Measurements from ENCODE around the gene CALML6. TPM values are rescaled to one million over a fixed set of nuclear protein-coding genes. Genes with fewer than 3 reads are reported as not detected.
A peak's percentile ranks its signal among the peaks of the same experiment; 100 is the strongest.
"Not testable (repeated sequence)": the region's sequence is repeated elsewhere in the genome, so short reads cannot be mapped to it uniquely, and the experiment has no call there.

Gene CALML6
- total RNA-seq, 1 donor from 2014 or later = 2.3 TPM

GRCh38 chr1:1880617-1881312 lies 34.3 kb upstream of the CALML6 start:
- no peak for TF ChIP-seq CTCF (IDR thresholded peaks at IDR 0.05)
- no peak for DNase-seq (ENCODE audit: low spot score)
- peaks cover 6% of the 10 kb centered on the region for H3K36me3 Mint-ChIP-seq (ENCODE audit: low read depth)
- H3K9me3 Mint-ChIP-seq (ENCODE audit: low read depth) = no peaks in the 10 kb centered on the region
- peaks cover 73% of the 10 kb centered on the region for H3K4me1 Mint-ChIP-seq (ENCODE audit: low read depth)
- no peaks in the 10 kb centered on the region for H3K27me3 Mint-ChIP-seq (ENCODE audit: low read depth)
- H3K27ac Mint-ChIP-seq (ENCODE audit: unreplicated experiment) = peak overlapping the region; percentile 80
- no peak overlapping the region for H3K4me3 Mint-ChIP-seq (ENCODE audit: unreplicated experiment)

- no peak overlapping the region for H3K4me3 Mint-ChIP-seq (ENCODE audit: unreplicated experiment)
- H3K9me3 Mint-ChIP-seq (ENCODE audit: low read depth) = no peaks in the 10 kb centered on the region
- H3K27me3 Mint-ChIP-seq (ENCODE audit: low read depth) = no peaks in the 10 kb centered on the region
- peaks cover 69% of the 10 kb centered on the region for H3K4me1 Mint-ChIP-seq (ENCODE audit: low read depth)
- TF ChIP-seq CTCF (IDR thresholded peaks at IDR 0.05) = no peak
- DNase-seq (ENCODE audit: low spot score) = no peak
- peaks cover 5% of the 10 kb centered on the region for H3K36me3 Mint-ChIP-seq (ENCODE audit: low read depth)
- H3K27ac Mint-ChIP-seq (ENCODE audit: unreplicated experiment) = peak overlapping the region; percentile 80
Observed at GRCh38 chr1:1881727-1882126, 33.3 kb upstream of the CALML6 start.

DNA sequence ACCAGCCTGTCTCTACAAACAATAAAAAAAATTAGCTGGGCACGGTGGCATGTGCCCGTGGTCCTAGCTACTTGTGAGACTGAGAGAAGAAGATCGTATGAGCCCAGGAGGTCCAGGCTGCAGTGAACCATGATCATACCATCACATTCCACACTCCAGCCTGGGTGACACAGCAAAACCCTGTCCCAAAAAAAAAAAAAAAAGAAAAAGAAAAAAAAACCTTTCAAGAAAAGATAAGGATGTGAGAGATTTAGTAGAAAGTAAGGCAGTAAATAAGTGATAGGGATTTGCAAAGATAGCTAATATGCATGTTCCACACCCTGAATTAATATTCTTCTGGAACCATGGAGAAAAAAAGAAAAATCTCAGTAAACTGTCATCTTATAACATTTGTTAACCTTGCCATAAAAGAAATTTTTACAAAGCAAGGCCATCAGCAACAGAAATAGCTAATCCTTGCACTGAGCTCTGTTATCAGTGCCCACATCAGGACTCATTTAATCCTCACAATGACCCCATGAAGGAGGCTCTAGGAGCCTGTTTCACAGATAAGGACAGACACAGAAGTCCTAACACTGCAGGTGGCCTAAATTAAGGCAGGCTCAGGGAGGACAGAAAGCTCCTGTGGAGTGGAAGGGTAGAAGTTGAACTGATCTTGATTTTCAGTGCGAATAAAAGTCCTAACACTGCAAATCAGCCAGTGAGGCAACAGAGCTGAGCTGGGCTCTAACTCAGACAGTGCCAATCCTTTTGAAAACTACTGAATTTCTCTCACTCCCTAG lies 31.8 kb upstream of the CALML6 start:
- Mint-ChIP-seq H3K4me1 (ENCODE audit: low read depth) (peaks cover 76% of the 10 kb centered on the region), H3K9me3 (ENCODE audit: low read depth) (no peaks in the 10 kb centered on the region), H3K27ac (ENCODE audit: unreplicated experiment) (peak overlapping the region; percentile 89), H3K36me3 (ENCODE audit: low read depth) (peaks cover 5% of the 10 kb centered on the region), H3K4me3 (ENCODE audit: unreplicated experiment) (no peak overlapping the region), H3K27me3 (ENCODE audit: low read depth) (no peaks in the 10 kb centered on the region)
- no peak for DNase-seq (ENCODE audit: low spot score)
- no peak for TF ChIP-seq CTCF (IDR thresholded peaks at IDR 0.05)

- Mint-ChIP-seq H3K27ac (ENCODE audit: unreplicated experiment) (peak overlapping the region; percentile 89), H3K4me1 (ENCODE audit: low read depth) (peaks cover 76% of the 10 kb centered on the region)
- not testable (repeated sequence) for H3K9me3 Mint-ChIP-seq (ENCODE audit: low read depth); DNase-seq (ENCODE audit: low spot score); H3K27me3 Mint-ChIP-seq (ENCODE audit: low read depth); H3K4me3 Mint-ChIP-seq (ENCODE audit: unreplicated experiment); H3K36me3 Mint-ChIP-seq (ENCODE audit: low read depth)
Observed at GRCh38 chr1:1883890-1884289, 31.2 kb upstream of the CALML6 start.

GRCh38 chr1:1889090-1889750 lies 25.8 kb upstream of the CALML6 start:
- H3K27me3 Mint-ChIP-seq (ENCODE audit: low read depth) = no peaks in the 10 kb centered on the region
- no peaks in the 10 kb centered on the region for H3K36me3 Mint-ChIP-seq (ENCODE audit: low read depth)
- peak overlapping the region; percentile 85 for H3K4me3 Mint-ChIP-seq (ENCODE audit: unreplicated experiment)
- TF ChIP-seq CTCF (IDR thresholded peaks at IDR 0.05) = no peak
- no peak for DNase-seq (ENCODE audit: low spot score)
- H3K27ac Mint-ChIP-seq (ENCODE audit: unreplicated experiment) = peak overlapping the region; percentile 88
- H3K9me3 Mint-ChIP-seq (ENCODE audit: low read depth) = no peaks in the 10 kb centered on the region
- peaks cover 44% of the 10 kb centered on the region for H3K4me1 Mint-ChIP-seq (ENCODE audit: low read depth)

All from chondrocyte (in vitro differentiated cells).